NB4 (cell line): ENCODE measurements around the gene SLC44A4.

Experiments
- MYC ChIP-seq: IDR thresholded peaks from 2 replicates; pipeline ENCODE4 v1.6.1; 2011; ENCODE audit warnings: low read depth, low read length
- POLR2A ChIP-seq: IDR thresholded peaks from 2 replicates; pipeline ENCODE4 v1.6.1; 2011; ENCODE audit warnings: mild to moderate bottlenecking; ENCODE audit not compliant: insufficient read length; ENCODE audit errors: extremely low read depth
- TF ChIP-seq, protein P1 (sequence below): IDR thresholded peaks from one replicate; pipeline ENCODE4 v1.5.1; 2012; ENCODE audit warnings: low read depth, low read length
- TF ChIP-seq, protein P2 (sequence below): IDR thresholded peaks from 2 replicates; pipeline ENCODE4 v1.6.1; 2011; ENCODE audit warnings: low read depth, low read length

- TF ChIP-seq, protein P1, sequence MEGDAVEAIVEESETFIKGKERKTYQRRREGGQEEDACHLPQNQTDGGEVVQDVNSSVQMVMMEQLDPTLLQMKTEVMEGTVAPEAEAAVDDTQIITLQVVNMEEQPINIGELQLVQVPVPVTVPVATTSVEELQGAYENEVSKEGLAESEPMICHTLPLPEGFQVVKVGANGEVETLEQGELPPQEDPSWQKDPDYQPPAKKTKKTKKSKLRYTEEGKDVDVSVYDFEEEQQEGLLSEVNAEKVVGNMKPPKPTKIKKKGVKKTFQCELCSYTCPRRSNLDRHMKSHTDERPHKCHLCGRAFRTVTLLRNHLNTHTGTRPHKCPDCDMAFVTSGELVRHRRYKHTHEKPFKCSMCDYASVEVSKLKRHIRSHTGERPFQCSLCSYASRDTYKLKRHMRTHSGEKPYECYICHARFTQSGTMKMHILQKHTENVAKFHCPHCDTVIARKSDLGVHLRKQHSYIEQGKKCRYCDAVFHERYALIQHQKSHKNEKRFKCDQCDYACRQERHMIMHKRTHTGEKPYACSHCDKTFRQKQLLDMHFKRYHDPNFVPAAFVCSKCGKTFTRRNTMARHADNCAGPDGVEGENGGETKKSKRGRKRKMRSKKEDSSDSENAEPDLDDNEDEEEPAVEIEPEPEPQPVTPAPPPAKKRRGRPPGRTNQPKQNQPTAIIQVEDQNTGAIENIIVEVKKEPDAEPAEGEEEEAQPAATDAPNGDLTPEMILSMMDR, result no peak
- TF ChIP-seq POLR2A (no peak), MYC (no peak)
- TF ChIP-seq, protein P2, sequence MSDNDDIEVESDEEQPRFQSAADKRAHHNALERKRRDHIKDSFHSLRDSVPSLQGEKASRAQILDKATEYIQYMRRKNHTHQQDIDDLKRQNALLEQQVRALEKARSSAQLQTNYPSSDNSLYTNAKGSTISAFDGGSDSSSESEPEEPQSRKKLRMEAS, result no peak
These were observed 3.8 kb downstream of the SLC44A4 start for GRCh38 chr6:31874836-31875572.
